ENCODE measurements around the gene DPM3. TPM values are rescaled to one million over a fixed set of nuclear protein-coding genes. Genes with fewer than 3 reads are reported as not detected.

DPM3 gene
- total RNA-seq, 5 donors from 2014 or later (not counting 1 experiment from before 2014, with no cell fraction given), result 26.9 to 70.7 (median 64.5) TPM

DNA sequence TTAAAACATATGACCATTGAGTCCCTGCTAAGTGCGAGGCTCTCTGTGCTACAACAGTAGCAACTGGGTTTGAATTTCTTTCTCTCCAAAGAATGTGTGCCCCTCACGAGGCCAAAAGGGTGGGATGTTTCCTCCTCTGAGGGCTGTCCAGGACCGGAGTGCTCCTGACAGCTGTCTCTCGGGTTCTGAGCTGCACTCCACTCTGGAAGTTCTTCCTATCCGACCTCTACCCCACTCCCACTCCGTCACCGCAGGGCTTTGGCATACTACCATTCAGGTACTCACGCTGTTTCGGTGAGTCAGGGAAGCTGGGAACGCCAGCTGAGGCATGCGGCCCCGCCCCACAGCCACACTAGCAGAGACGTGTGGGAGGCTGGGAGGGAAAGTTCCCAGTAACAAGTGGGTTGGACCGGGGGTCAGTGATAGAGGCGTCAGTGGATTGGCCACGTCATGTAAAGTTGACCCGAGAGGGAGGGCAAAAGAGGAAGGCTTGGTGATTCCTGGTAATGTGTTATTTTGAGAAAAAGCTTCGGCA is 5.4 kb downstream of the DPM3 start:
- no peak for ATAC-seq (replicated peaks in 1 of 4)

DNA sequence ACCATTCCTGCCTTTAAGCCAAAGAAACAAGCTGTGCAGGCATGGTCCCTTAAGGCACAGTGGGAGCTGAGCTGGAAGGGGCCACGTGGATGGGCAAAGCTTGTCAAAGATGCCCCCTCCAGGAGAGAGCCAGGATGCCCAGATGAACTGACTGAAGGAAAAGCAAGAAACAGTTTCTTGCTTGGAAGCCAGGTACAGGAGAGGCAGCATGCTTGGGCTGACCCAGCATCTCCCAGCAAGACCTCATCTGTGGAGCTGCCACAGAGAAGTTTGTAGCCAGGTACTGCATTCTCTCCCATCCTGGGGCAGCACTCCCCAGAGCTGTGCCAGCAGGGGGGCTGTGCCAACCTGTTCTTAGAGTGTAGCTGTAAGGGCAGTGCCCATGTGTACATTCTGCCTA is 6.0 kb downstream of the DPM3 start:
- Mint-ChIP-seq H3K9me3 (no peaks in the 10 kb centered on the region), H3K4me3 (peak overlapping the region; percentile 99), H3K4me1 (peaks cover 49 to 61% (median 53%) of the 10 kb centered on the region in 3 donors), H3K36me3 (peaks cover 5% of the 10 kb centered on the region), H3K27me3 (peaks cover 0 to 3% of the 10 kb centered on the region in 2 donors), H3K27ac (peak overlapping the region; percentile 99)
- ChIA-PET CTCF (interaction anchor here in 1 of 2 donors (1.0 kb wide), 1 partner anchor 11 kb away, joined by 3 read pairs; no protein-coding TSS in a partner anchor), POLR2A (interaction anchor here in 1 of 2 donors (0.6 kb wide), 1 partner anchor 435 kb away, joined by 4 read pairs; no protein-coding TSS in a partner anchor)
- no peaks in the 10 kb centered on the region for H3K9me3 ChIP-seq
- no peak overlapping the region for H3K4me3 ChIP-seq (ENCODE audit: control insufficient read depth in 1 of 2, extremely low read depth in 1 of 2, low read length in 1 of 2)
- DNase-seq (no peak), ATAC-seq (replicated peaks in 1 of 4) (no peak)
- H3K36me3 ChIP-seq (ENCODE audit: control insufficient read depth in 2 of 2, extremely low read depth in 1 of 2, insufficient read depth in 1 of 2, low read length in 1 of 2), result no peaks in the 10 kb centered on the region
- H3K27ac ChIP-seq (ENCODE audit: low read length), result no peak overlapping the region
- H3K27me3 ChIP-seq (replicated peaks in 1 of 2; ENCODE audit: control insufficient read depth in 2 of 2, extremely low read depth in 1 of 2, insufficient read depth in 2 of 2, low read length in 1 of 2), result peaks cover 0 to 9% of the 10 kb centered on the region in 2 experiments
- WGBS (ENCODE audit: insufficient coverage), result 62% methylated on average over 1 of the region's 1 CpG
- peaks cover 0 to 39% of the 10 kb centered on the region in 2 experiments for H3K4me1 ChIP-seq (ENCODE audit: control insufficient read depth in 1 of 2, extremely low read depth in 1 of 2, insufficient read depth in 2 of 2, low read length in 2 of 2)

More for the DNA sequence above, 5.4 kb downstream of the DPM3 start:
- H3K36me3 ChIP-seq (ENCODE audit: control insufficient read depth in 2 of 2, extremely low read depth in 1 of 2, insufficient read depth in 1 of 2, low read length in 1 of 2), result no peaks in the 10 kb centered on the region
- peaks cover 0 to 3% of the 10 kb centered on the region in 2 experiments for H3K27me3 ChIP-seq (replicated peaks in 1 of 2; ENCODE audit: control insufficient read depth in 2 of 2, extremely low read depth in 1 of 2, insufficient read depth in 2 of 2, low read length in 1 of 2)
- H3K27me3 Mint-ChIP-seq, result peaks cover 0 to 1% of the 10 kb centered on the region in 2 donors
- CTCF ChIA-PET, result interaction anchor here in 1 of 2 donors (0.6 to 1.0 kb wide), 4 partner anchors 32 to 1319 kb away, joined by 3 to 7 read pairs (median 4); partner anchors contain the start of gene KRTCAP2
- peak overlapping the region; percentile 84 to 97 for H3K4me3 ChIP-seq (ENCODE audit: control insufficient read depth in 1 of 2, extremely low read depth in 1 of 2, low read length in 1 of 2)
- 48% methylated on average over 10 of the region's 18 CpGs for WGBS (ENCODE audit: insufficient coverage)
- POLR2A ChIA-PET, result interaction anchor here (0.5 to 0.6 kb wide), 2 partner anchors 17 to 59 kb away, joined by 3 to 5 read pairs; no protein-coding TSS in a partner anchor
- H3K4me3 Mint-ChIP-seq, result peak overlapping the region; percentile 99
- H3K9me3 Mint-ChIP-seq, result no peaks in the 10 kb centered on the region
- H3K9me3 ChIP-seq, result no peaks in the 10 kb centered on the region
- peak in 7 of 35 experiments; percentile 10 to 48 (median 20) for DNase-seq
- H3K36me3 Mint-ChIP-seq, result peaks cover 5% of the 10 kb centered on the region
- H3K27ac ChIP-seq (ENCODE audit: low read length), result peak overlapping the region; percentile 99
- H3K4me1 Mint-ChIP-seq, result peaks cover 47 to 57% (median 51%) of the 10 kb centered on the region in 3 donors
- H3K4me1 ChIP-seq (ENCODE audit: control insufficient read depth in 1 of 2, extremely low read depth in 1 of 2, insufficient read depth in 2 of 2, low read length in 2 of 2), result peaks cover 2 to 39% of the 10 kb centered on the region in 2 experiments
- peak overlapping the region; percentile 99 for H3K27ac Mint-ChIP-seq

DNA sequence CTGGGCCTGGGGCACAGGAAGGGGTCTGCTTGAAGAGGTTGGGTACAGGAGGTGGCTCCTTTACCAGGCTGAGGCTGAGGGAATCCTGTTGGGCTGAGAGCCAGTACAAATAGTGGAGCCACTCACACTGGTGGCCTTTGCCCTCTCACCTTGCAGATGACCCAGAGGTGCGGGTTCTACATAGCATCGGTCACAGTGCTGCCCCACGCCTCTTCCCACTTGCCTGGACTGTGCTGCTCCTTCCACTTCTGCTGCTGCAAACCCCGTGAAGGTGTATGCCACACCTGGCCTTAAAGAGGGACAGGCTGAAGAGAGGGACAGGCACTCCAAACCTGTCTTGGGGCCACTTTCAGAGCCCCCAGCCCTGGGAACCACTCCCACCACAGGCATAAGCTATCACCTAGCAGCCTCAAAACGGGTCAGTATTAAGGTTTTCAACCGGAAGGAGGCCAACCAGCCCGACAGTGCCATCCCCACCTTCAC is 6.5 kb downstream of the DPM3 start:
- no peak for ATAC-seq (replicated peaks in 1 of 4)
- Histone ChIP-seq H3K27me3 (replicated peaks in 1 of 2; ENCODE audit: control insufficient read depth in 2 of 2, extremely low read depth in 1 of 2, insufficient read depth in 2 of 2, low read length in 1 of 2) (peaks cover 0 to 14% of the 10 kb centered on the region in 2 experiments), H3K36me3 (ENCODE audit: control insufficient read depth in 2 of 2, extremely low read depth in 1 of 2, insufficient read depth in 1 of 2, low read length in 1 of 2) (no peaks in the 10 kb centered on the region), H3K4me3 (ENCODE audit: control insufficient read depth in 1 of 2, extremely low read depth in 1 of 2, low read length in 1 of 2) (no peak overlapping the region), H3K27ac (ENCODE audit: low read length) (no peak overlapping the region), H3K9me3 (no peaks in the 10 kb centered on the region), H3K4me1 (ENCODE audit: control insufficient read depth in 1 of 2, extremely low read depth in 1 of 2, insufficient read depth in 2 of 2, low read length in 2 of 2) (peaks cover under 1 to 39% of the 10 kb centered on the region in 2 experiments)
- ChIA-PET POLR2A (interaction anchor here in 1 of 2 donors (0.6 kb wide), 1 partner anchor 436 kb away, joined by 4 read pairs; no protein-coding TSS in a partner anchor), CTCF (interaction anchor here (0.6 to 1.7 kb wide), 3 partner anchors 11 to 588 kb away, joined by 3 to 5 read pairs (median 5); partner anchors contain the start of gene KRTCAP2 (in 1 of the 2))
- DNase-seq, result no peak
- 97% methylated on average over 5 of the region's 7 CpGs for WGBS (ENCODE audit: insufficient coverage)
- Mint-ChIP-seq H3K27me3 (peaks cover 0 to 5% of the 10 kb centered on the region in 2 donors), H3K9me3 (no peaks in the 10 kb centered on the region), H3K4me1 (peaks cover 51 to 62% (median 56%) of the 10 kb centered on the region in 3 donors), H3K27ac (peak overlapping the region in 1 of 2 donors; percentile 4), H3K4me3 (peak overlapping the region in 2 of 3 donors; percentile 49 to 99), H3K36me3 (peaks cover 4% of the 10 kb centered on the region)

- Histone ChIP-seq H3K27ac (ENCODE audit: low read length) (no peak overlapping the region), H3K36me3 (ENCODE audit: control insufficient read depth in 2 of 2, extremely low read depth in 1 of 2, insufficient read depth in 1 of 2, low read length in 1 of 2) (no peaks in the 10 kb centered on the region), H3K9me3 (no peaks in the 10 kb centered on the region), H3K27me3 (replicated peaks in 1 of 2; ENCODE audit: control insufficient read depth in 2 of 2, extremely low read depth in 1 of 2, insufficient read depth in 2 of 2, low read length in 1 of 2) (peaks cover 0 to 33% of the 10 kb centered on the region in 2 experiments), H3K4me3 (ENCODE audit: control insufficient read depth in 1 of 2, extremely low read depth in 1 of 2, low read length in 1 of 2) (no peak overlapping the region), H3K4me1 (ENCODE audit: control insufficient read depth in 1 of 2, extremely low read depth in 1 of 2, insufficient read depth in 2 of 2, low read length in 2 of 2) (peaks cover 11 to 50% of the 10 kb centered on the region in 2 experiments)
- ATAC-seq (replicated peaks in 1 of 4) (no peak), DNase-seq (no peak)
- WGBS (ENCODE audit: insufficient coverage), result 45% methylated on average over 1 of the region's 2 CpGs
- Mint-ChIP-seq H3K4me1 (peaks cover 52 to 59% (median 55%) of the 10 kb centered on the region in 3 donors), H3K4me3 (no peak overlapping the region), H3K9me3 (no peaks in the 10 kb centered on the region), H3K27ac (no peak overlapping the region), H3K27me3 (peaks cover 0 to 19% of the 10 kb centered on the region in 2 donors), H3K36me3 (no peaks in the 10 kb centered on the region)
- CTCF ChIA-PET, result no interaction called here
- POLR2A ChIA-PET, result no interaction called here
Measured at GRCh38 chr1:155131856-155132255, 8.5 kb downstream of the DPM3 start.

- ChIA-PET POLR2A (no interaction called here), CTCF (interaction anchor here in 1 of 2 donors (0.5 to 0.6 kb wide), 2 partner anchors 46 to 1593 kb away, joined by 3 to 4 read pairs; no protein-coding TSS in a partner anchor)
- no peaks in the 10 kb centered on the region for H3K9me3 ChIP-seq
- H3K27ac ChIP-seq (ENCODE audit: low read length), result no peak overlapping the region
- ATAC-seq (replicated peaks in 1 of 4) (no peak), DNase-seq (no peak)
- H3K27me3 ChIP-seq (replicated peaks in 1 of 2; ENCODE audit: control insufficient read depth in 2 of 2, extremely low read depth in 1 of 2, insufficient read depth in 2 of 2, low read length in 1 of 2), result peaks cover 0 to 39% of the 10 kb centered on the region in 2 experiments
- H3K9me3 Mint-ChIP-seq, result no peaks in the 10 kb centered on the region
- no peaks in the 10 kb centered on the region for H3K36me3 Mint-ChIP-seq
- no peak overlapping the region for H3K4me3 ChIP-seq (ENCODE audit: control insufficient read depth in 1 of 2, extremely low read depth in 1 of 2, low read length in 1 of 2)
- H3K4me1 ChIP-seq (ENCODE audit: control insufficient read depth in 1 of 2, extremely low read depth in 1 of 2, insufficient read depth in 2 of 2, low read length in 2 of 2), result peaks cover 11 to 52% of the 10 kb centered on the region in 2 experiments
- peaks cover 0 to 19% of the 10 kb centered on the region in 2 donors for H3K27me3 Mint-ChIP-seq
- H3K36me3 ChIP-seq (ENCODE audit: control insufficient read depth in 2 of 2, extremely low read depth in 1 of 2, insufficient read depth in 1 of 2, low read length in 1 of 2), result no peaks in the 10 kb centered on the region
- H3K4me1 Mint-ChIP-seq, result peaks cover 51 to 58% (median 53%) of the 10 kb centered on the region in 3 donors
- 98% methylated on average over 7 of the region's 8 CpGs for WGBS (ENCODE audit: insufficient coverage)
- peak overlapping the region; percentile 72 to 89 for H3K27ac Mint-ChIP-seq
- no peak overlapping the region for H3K4me3 Mint-ChIP-seq
Measured at GRCh38 chr1:155131285-155131684, 9.0 kb downstream of the DPM3 start.

GRCh38 chr1:155130272-155131006 is 9.9 kb downstream of the DPM3 start:
- POLR2A ChIA-PET, result interaction anchor here in 1 of 2 donors (0.5 to 0.6 kb wide), 2 partner anchors 20 to 24 kb away, joined by 3 to 4 read pairs; no protein-coding TSS in a partner anchor
- Mint-ChIP-seq H3K36me3 (no peaks in the 10 kb centered on the region), H3K27ac (peak overlapping the region; percentile 81 to 89), H3K4me3 (peak overlapping the region in 1 of 3 donors; percentile 82), H3K27me3 (peaks cover 0 to 21% of the 10 kb centered on the region in 2 donors), H3K4me1 (peaks cover 47 to 51% (median 51%) of the 10 kb centered on the region in 3 donors), H3K9me3 (no peaks in the 10 kb centered on the region)
- peaks cover 11 to 50% of the 10 kb centered on the region in 2 experiments for H3K4me1 ChIP-seq (ENCODE audit: control insufficient read depth in 1 of 2, extremely low read depth in 1 of 2, insufficient read depth in 2 of 2, low read length in 2 of 2)
- ATAC-seq (replicated peaks in 1 of 4), result no peak
- WGBS (ENCODE audit: insufficient coverage), result 61% methylated on average over 2 of the region's 6 CpGs
- H3K4me3 ChIP-seq (ENCODE audit: control insufficient read depth in 1 of 2, extremely low read depth in 1 of 2, low read length in 1 of 2), result no peak overlapping the region
- no peak for DNase-seq
- H3K36me3 ChIP-seq (ENCODE audit: control insufficient read depth in 2 of 2, extremely low read depth in 1 of 2, insufficient read depth in 1 of 2, low read length in 1 of 2), result no peaks in the 10 kb centered on the region
- CTCF ChIA-PET, result interaction anchor here (0.5 to 1.0 kb wide), 7 partner anchors 13 to 1593 kb away, joined by 3 to 7 read pairs (median 3); partner anchors contain the start of genes ADAM15 (in 1 of the 2) and KRTCAP2 (in 1 of the 2)
- no peaks in the 10 kb centered on the region for H3K9me3 ChIP-seq
- no peak overlapping the region for H3K27ac ChIP-seq (ENCODE audit: low read length)
- peaks cover 0 to 47% of the 10 kb centered on the region in 2 experiments for H3K27me3 ChIP-seq (replicated peaks in 1 of 2; ENCODE audit: control insufficient read depth in 2 of 2, extremely low read depth in 1 of 2, insufficient read depth in 2 of 2, low read length in 1 of 2)
